ENCODE results near the gene ACSBG1. TPM values are rescaled to one million over a fixed set of nuclear protein-coding genes. Genes with fewer than 3 reads are reported as not detected.
A peak's percentile ranks its signal among the peaks of the same experiment; 100 is the strongest.

ACSBG1 gene
- total RNA-seq, 4 donors from 2014 or later, result under 0.01 to 0.21 TPM; not detected in 2

- no peaks in the 10 kb centered on the region for H3K27me3 ChIP-seq
Measured at GRCh38 chr15:78130466-78131294, 103.7 kb downstream of the ACSBG1 start.

GRCh38 chr15:78129751-78130287 is 104.5 kb downstream of the ACSBG1 start:
- Histone ChIP-seq H3K36me3 (no peaks in the 10 kb centered on the region), H3K27me3 (no peaks in the 10 kb centered on the region), H3K9me3 (no peaks in the 10 kb centered on the region), H3K4me3 (no peak overlapping the region), H3K27ac (no peak overlapping the region), H3K4me1 (peaks cover 0 to 16% (median 10%) of the 10 kb centered on the region in 4 donors)
- TF ChIP-seq EP300 (IDR thresholded peaks at IDR 0.05) (no peak), POLR2A (IDR thresholded peaks at IDR 0.05) (no peak), CTCF (IDR thresholded peaks at IDR 0.05) (no peak)
- no peak for DNase-seq (ENCODE audit: low spot score in 2 of 2)
- 90 to 94% methylated on average over 5 of the region's 5 CpGs for WGBS, 2 donors

More at GRCh38 chr15:78130466-78131294, 103.7 kb downstream of the ACSBG1 start:
- H3K36me3 ChIP-seq, result no peaks in the 10 kb centered on the region
- whole genome bisulfite sequencing, 2 donors, result 35 to 36% methylated on average over 47 to 48 of the region's 51 CpGs
- H3K4me3 ChIP-seq, result peak overlapping the region; percentile 20 to 89 (median 66)
- TF ChIP-seq POLR2A (IDR thresholded peaks at IDR 0.05), result no peak
- TF ChIP-seq CTCF (IDR thresholded peaks at IDR 0.05), result no peak
- no peak for TF ChIP-seq EP300 (IDR thresholded peaks at IDR 0.05)
- H3K9me3 ChIP-seq, result no peaks in the 10 kb centered on the region
- DNase-seq (ENCODE audit: low spot score in 2 of 2), result no peak
- peaks cover 0 to 16% (median 10%) of the 10 kb centered on the region in 4 donors for H3K4me1 ChIP-seq
- peak overlapping the region; percentile 52 to 89 (median 78) for H3K27ac ChIP-seq

GRCh38 chr15:78129077-78129750 is 105.2 kb downstream of the ACSBG1 start:
- H3K27me3 ChIP-seq, result no peaks in the 10 kb centered on the region
- no peak for TF ChIP-seq CTCF (IDR thresholded peaks at IDR 0.05)
- TF ChIP-seq EP300 (IDR thresholded peaks at IDR 0.05), result no peak
- no peak for TF ChIP-seq POLR2A (IDR thresholded peaks at IDR 0.05)
- no peaks in the 10 kb centered on the region for H3K36me3 ChIP-seq
- no peaks in the 10 kb centered on the region for H3K9me3 ChIP-seq
- no peak overlapping the region for H3K27ac ChIP-seq
- no peak for DNase-seq (ENCODE audit: low spot score in 2 of 2)
- WGBS, 2 donors, result 60 to 76% methylated on average over 7 to 8 of the region's 8 CpGs
- H3K4me3 ChIP-seq, result no peak overlapping the region
- peaks cover 0 to 16% (median 10%) of the 10 kb centered on the region in 4 donors for H3K4me1 ChIP-seq

GRCh38 chr15:78127882-78128281 is 106.5 kb downstream of the ACSBG1 start:
- Histone ChIP-seq H3K9me3 (no peaks in the 10 kb centered on the region), H3K4me3 (no peak overlapping the region), H3K36me3 (no peaks in the 10 kb centered on the region), H3K27me3 (no peaks in the 10 kb centered on the region), H3K4me1 (peaks cover 0 to 16% (median 10%) of the 10 kb centered on the region in 4 donors), H3K27ac (no peak overlapping the region)
- TF ChIP-seq EP300 (IDR thresholded peaks at IDR 0.05), result no peak
- no peak for TF ChIP-seq POLR2A (IDR thresholded peaks at IDR 0.05)
- no peak for TF ChIP-seq CTCF (IDR thresholded peaks at IDR 0.05)
- WGBS, 2 donors, result 85 to 86% methylated on average over 2 of the region's 2 CpGs
- no peak for DNase-seq (ENCODE audit: low spot score in 2 of 2)

GRCh38 chr15:78125267-78125666 is 109.1 kb downstream of the ACSBG1 start:
- Histone ChIP-seq H3K4me3 (no peak overlapping the region), H3K36me3 (no peaks in the 10 kb centered on the region), H3K9me3 (no peaks in the 10 kb centered on the region), H3K27ac (no peak overlapping the region), H3K27me3 (no peaks in the 10 kb centered on the region), H3K4me1 (no peaks in the 10 kb centered on the region)
- DNase-seq (ENCODE audit: low spot score in 2 of 2), result no peak
- TF ChIP-seq CTCF (IDR thresholded peaks at IDR 0.05) (no peak), POLR2A (IDR thresholded peaks at IDR 0.05) (no peak), EP300 (IDR thresholded peaks at IDR 0.05) (no peak)
- WGBS, 2 donors, result 69 to 79% methylated on average over 3 of the region's 3 CpGs

Measured in tibial nerve (tissue), 4 donors.